Activated CD4-positive, alpha-beta T cell treated with anti-CD3 and anti-CD28 coated beads, Interleukin-2, amount 10 ng/mL, durations not matched to agents 24 days and 14 days (primary cell): ENCODE measurements around the gene NRM. TPM values are rescaled to one million over a fixed set of nuclear protein-coding genes. Genes with fewer than 3 reads are reported as not detected.
"Not testable (repeated sequence)": the region's sequence is repeated elsewhere in the genome, so short reads cannot be mapped to it uniquely, and the experiment has no call there.

ENCODE experiments used
- DNase-seq: peaks from one replicate; pipeline ENCODE4 v3.0.0; 2022
- H3K27ac Mint-ChIP-seq: one replicate; pipeline ENCODE4 v1.8.0; 2022; ENCODE audit warnings: mild to moderate bottlenecking, mixed read lengths
- H3K27me3 Mint-ChIP-seq: one replicate; pipeline ENCODE4 v1.8.0; 2022; ENCODE audit warnings: mixed read lengths
- H3K36me3 Mint-ChIP-seq: one replicate; pipeline ENCODE4 v1.8.0; 2022; ENCODE audit warnings: low read depth, mild to moderate bottlenecking, mixed read lengths
- H3K4me1 Mint-ChIP-seq: one replicate; pipeline ENCODE4 v1.8.0; 2021; ENCODE audit warnings: mixed read lengths
- H3K4me3 Mint-ChIP-seq: one replicate; pipeline ENCODE4 v1.8.0; 2022; ENCODE audit warnings: mild to moderate bottlenecking, moderate library complexity, mixed read lengths
- H3K9me3 Mint-ChIP-seq: one replicate; pipeline ENCODE4 v1.8.0; 2021; ENCODE audit warnings: mixed read lengths
- intact Hi-C: fragments of 100-400 bp; cut with micrococcal nuclease; formaldehyde crosslinking; loops from one replicate; pipeline ENCODE4 v1.15.1; 2023
- total RNA-seq: library from RNA; stranded (reverse); gene quantifications from 2 replicates; pipeline ENCODE4 v1.2.3, GENCODE V29; 2022

NRM gene
- total RNA-seq, 1 donor from 2014 or later, result 20.2 TPM

DNA sequence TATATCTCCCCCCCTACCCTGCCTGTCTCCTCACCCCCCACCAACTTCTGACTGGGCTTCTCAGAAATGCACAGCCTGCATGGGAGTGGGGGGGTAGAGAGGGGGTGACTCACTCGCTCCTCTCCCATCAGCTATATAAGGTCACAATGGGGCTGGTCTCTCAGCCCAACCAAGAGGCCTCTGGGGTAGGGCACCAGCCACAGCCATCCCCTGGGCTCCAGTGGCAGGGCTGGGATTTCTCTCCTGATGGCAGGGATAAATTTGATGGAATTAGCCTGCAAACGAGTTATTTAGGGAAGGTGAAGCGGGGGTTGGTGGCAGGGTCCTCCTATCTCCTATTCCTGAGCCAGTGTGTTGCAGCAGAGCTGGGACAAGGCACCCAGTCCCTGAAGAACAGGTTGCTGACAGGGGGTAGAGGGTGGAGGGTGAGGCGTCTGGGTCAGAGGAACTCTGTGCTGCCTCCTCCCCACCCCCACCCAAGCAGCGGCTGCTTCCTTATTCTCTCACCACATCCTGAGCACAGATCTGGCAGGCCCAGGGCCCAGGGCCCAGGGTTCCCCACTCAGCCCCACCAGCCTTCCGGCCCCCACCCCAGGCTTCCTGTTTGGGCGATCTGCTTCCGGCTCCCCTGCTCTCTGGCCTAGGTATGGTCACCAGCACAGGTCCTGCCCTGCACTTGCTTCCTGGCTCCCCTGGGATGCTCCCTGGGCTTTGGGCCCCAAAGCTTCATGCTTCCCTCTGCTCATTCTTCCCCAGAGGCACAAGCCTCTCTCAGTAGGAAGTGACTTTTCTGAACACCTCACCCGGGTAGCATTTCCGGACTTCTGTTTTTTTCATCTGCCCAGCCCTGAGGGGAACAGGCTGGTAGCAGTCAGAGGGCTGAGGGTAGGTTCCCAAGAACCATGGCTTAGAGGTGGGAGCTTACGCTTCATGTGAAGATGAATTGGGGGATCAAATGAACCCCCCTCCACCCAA lies 8.4 kb downstream of the NRM start:
- H3K27me3 Mint-ChIP-seq, result no peaks in the 10 kb centered on the region
- H3K4me1 Mint-ChIP-seq, result peaks cover 39% of the 10 kb centered on the region
- no peaks in the 10 kb centered on the region for H3K9me3 Mint-ChIP-seq
- intact Hi-C loops, result loop anchor here (1.0 to 10.0 kb wide), 8 partner anchors 35 to 812 kb away; partner anchors contain the start of genes MDC1, MICB, MRPS18B and PPP1R10
- peaks cover 83% of the 10 kb centered on the region for H3K36me3 Mint-ChIP-seq
- H3K4me3 Mint-ChIP-seq, result peak overlapping the region; percentile 94
- peak; percentile 96 for DNase-seq
- H3K27ac Mint-ChIP-seq, result peak overlapping the region; percentile 97

DNA sequence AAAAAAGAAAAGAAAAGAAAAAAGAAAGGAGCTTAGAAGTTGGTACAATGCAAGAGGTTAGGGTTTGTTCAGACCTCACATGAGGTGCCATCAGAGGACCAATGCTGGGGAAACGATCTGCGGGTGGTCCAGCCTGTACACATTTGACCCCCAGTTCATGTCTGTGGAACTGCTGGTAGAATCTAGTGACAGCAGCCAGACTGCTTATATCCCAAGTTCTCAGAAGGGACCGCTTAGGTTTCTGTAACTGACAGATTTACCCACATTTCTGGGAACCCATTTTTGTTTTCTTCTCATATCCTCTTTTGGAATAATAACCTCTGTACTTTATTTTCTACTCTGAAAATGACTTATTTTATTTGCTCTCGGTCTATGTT lies 9.0 kb downstream of the NRM start:
- DNase-seq, result peak; percentile 75
- H3K9me3 Mint-ChIP-seq, result no peaks in the 10 kb centered on the region
- H3K36me3 Mint-ChIP-seq, result peaks cover 90% of the 10 kb centered on the region
- no peaks in the 10 kb centered on the region for H3K27me3 Mint-ChIP-seq
- H3K4me1 Mint-ChIP-seq, result peaks cover 41% of the 10 kb centered on the region
- peak overlapping the region; percentile 97 for H3K27ac Mint-ChIP-seq
- H3K4me3 Mint-ChIP-seq, result peak overlapping the region; percentile 94
- intact Hi-C loops, result loop anchor here (1.0 to 10.0 kb wide), 8 partner anchors 36 to 813 kb away; partner anchors contain the start of genes MDC1, MICB, MRPS18B and PPP1R10

DNA sequence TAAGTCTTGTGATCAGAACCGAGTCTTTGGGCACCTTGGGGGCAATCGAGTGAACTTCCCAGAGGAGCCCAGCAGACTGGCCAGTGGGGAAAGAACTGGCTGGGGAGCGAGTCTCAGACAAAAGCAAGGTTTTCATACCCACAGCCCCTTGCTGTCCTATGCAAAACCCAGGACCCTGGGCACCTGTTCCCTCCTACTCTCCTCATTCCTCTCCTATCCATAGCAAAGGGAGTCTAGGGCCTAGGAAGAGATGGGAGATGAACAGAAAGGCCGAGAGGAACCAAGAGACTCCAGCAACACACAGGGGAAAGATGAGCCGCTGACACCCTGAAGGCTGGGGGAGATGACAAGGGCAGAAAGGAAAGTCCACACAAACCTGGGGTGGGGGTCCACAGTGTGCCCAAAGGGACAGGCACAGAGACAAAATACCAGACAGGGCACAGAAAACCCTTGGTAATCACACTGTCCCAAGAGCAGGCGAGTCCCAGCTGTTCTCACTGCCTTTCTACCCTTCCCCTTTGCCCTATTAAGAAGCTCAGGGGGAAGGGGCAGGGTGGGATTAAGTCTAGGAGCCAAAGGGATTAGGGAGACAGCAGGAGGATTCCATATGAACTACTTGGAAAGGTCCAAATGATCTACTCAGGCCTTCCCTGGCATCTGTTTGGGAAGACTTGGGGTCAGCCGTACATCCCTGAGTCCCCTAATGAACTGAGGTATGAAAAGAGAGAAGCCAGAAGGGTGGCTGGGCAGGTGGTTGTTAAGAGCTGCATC lies 10.8 kb downstream of the NRM start:
- Mint-ChIP-seq H3K36me3 (peaks cover 85% of the 10 kb centered on the region), H3K4me1 (peaks cover 40% of the 10 kb centered on the region), H3K4me3 (peak overlapping the region; percentile 94), H3K9me3 (no peaks in the 10 kb centered on the region), H3K27ac (peak overlapping the region; percentile 97), H3K27me3 (no peaks in the 10 kb centered on the region)
- peak; percentile 67 for DNase-seq
- intact Hi-C loops, result loop anchor here (1.0 to 10.0 kb wide), 6 partner anchors 42 to 815 kb away; partner anchors contain the start of genes HLA-E and MICB

GRCh38 chr6:30678964-30679726 lies 11.6 kb downstream of the NRM start:
- intact Hi-C loops, result loop anchor here (1.0 to 10.0 kb wide), 3 partner anchors 43 to 198 kb away; partner anchors contain the start of gene HLA-E
- peak; percentile 97 for DNase-seq
- Mint-ChIP-seq H3K4me3 (peak overlapping the region; percentile 94), H3K27ac (peak overlapping the region; percentile 97), H3K9me3 (no peaks in the 10 kb centered on the region), H3K4me1 (peaks cover 40% of the 10 kb centered on the region), H3K36me3 (peaks cover 79% of the 10 kb centered on the region), H3K27me3 (no peaks in the 10 kb centered on the region)

DNA sequence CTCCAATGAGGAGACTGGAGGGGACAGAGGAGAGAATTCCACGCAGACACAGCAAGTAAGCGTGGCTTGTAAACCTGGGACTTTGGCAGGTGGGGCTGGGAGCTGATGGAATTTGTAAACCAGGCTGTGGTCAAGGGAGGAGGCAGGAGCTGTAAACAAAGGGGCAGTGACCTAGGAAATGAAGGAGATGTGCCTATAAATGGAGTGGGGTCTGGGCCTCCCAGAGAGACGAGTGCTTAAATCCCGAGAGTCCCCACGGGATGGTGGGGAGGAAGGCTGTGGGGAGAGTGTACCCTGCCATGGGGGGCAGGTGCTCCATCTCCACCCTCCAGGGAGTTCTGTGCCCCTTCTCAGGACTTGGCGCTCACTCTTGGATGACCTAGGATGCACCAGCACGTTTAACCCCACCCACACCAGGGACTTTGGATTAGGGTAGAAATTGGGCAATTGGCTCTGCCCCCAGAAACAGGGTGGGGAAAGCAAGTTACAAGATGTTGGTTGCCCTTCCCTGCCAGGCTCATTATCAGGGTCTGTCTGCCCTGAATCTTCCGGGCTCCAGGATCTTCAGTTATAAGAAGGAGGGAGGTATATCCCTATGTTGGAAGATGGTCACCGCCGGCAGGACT lies 14.0 kb downstream of the NRM start:
- no peak overlapping the region for H3K4me3 Mint-ChIP-seq
- no peaks in the 10 kb centered on the region for H3K27me3 Mint-ChIP-seq
- H3K4me1 Mint-ChIP-seq, result peaks cover 38% of the 10 kb centered on the region
- H3K9me3 Mint-ChIP-seq, result no peaks in the 10 kb centered on the region
- peaks cover 56% of the 10 kb centered on the region for H3K36me3 Mint-ChIP-seq
- no peak for DNase-seq
- intact Hi-C loops, result loop anchor here (10.0 kb wide), 1 partner anchor 192 kb away; the partner anchor contains the start of gene HLA-E
- no peak overlapping the region for H3K27ac Mint-ChIP-seq

- Mint-ChIP-seq H3K27ac (peak within 1 kb of the TSS; percentile 54), H3K27me3 (no peaks in the 10 kb centered on the region), H3K4me1 (peaks cover 32% of the 10 kb centered on the region), H3K36me3 (peaks cover 41% of the 10 kb centered on the region), H3K4me3 (peak within 1 kb of the TSS; percentile 80), H3K9me3 (no peaks in the 10 kb centered on the region)
- intact Hi-C loops, result loop anchor here (1.0 to 10.0 kb wide), 3 partner anchors 25 to 188 kb away; partner anchors contain the start of genes C6orf136, HLA-E, MRPS18B and PPP1R10
- DNase-seq, result peak; percentile 97
Measured at GRCh38 chr6:30672445-30673253, 18.1 kb downstream of the NRM start, which contains the start of gene DHX16. Gene DHX16, minus strand, starts transcription at chr6:30673006. Its CDS starts 165 bp downstream, at chr6:30672841.

GRCh38 chr6:30670760-30671527 lies 19.8 kb downstream of the NRM start:
- no peaks in the 10 kb centered on the region for H3K27me3 Mint-ChIP-seq
- no peak overlapping the region for H3K27ac Mint-ChIP-seq
- H3K36me3 Mint-ChIP-seq, result peaks cover 34% of the 10 kb centered on the region
- intact Hi-C loops, result loop anchor here (10.0 kb wide), 1 partner anchor 186 kb away; the partner anchor contains the start of gene HLA-E
- peak overlapping the region; percentile 80 for H3K4me3 Mint-ChIP-seq
- DNase-seq, result no peak
- H3K4me1 Mint-ChIP-seq, result peaks cover 30% of the 10 kb centered on the region
- H3K9me3 Mint-ChIP-seq, result no peaks in the 10 kb centered on the region

DNA sequence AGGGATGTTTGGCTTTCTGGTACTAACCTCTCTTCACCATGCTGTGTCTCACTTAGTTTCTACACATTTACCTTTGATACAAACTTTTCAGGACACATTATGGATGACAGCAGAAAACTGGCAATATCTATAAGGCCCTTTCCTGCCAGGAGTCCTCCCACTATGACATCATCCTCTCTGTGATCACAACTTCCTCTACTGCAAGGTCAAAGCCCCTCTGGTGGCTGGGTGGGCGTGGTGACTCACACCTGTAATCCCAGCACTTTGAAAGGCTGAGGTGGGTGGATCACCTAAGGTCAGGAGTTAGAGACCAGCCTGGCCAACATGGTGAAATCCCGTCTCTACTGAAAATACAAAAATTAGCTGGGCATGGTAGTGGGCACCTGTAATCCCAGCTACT lies 24.5 kb downstream of the NRM start:
- H3K4me1 Mint-ChIP-seq, result peaks cover 21% of the 10 kb centered on the region

DNA sequence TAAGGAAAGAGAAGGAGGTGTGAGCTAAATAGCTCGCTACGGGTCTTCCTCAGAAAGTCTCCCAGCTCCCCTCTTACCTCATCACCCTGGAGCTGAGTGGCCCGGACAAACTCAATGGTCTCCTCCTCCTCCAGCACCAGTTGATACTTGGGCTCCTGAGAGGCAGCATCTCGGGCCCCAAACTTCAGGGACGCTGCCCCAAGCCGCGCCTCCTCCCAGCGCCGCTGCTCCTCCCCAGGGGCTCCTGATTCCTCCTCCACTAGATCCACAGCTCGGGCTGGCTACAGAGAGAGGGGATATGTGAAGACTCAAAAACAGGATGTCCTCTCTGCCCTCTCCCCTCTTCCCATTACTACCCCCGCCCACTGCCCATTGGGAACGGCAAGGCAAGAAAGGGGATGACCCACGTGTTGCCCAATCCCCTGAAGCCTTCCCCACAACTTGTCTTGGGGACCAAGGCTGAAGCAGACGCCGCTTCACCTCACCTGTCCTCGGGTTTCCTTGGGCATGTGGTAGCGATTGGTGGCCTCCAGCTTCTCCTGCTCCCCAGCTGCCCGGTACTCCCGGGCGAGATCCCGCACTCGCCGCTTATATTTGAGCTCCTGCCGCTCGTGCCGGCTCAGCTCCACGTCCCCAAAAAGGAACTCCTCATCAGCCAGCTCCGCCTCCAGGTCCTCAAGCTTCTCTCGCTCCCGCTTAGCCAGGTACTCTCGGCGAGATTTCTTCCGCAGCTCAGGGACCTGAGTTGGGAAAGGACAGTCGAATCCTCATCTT lies 25.6 kb downstream of the NRM start:
- DNase-seq, result no peak
- intact Hi-C loops, result no loop called here
- H3K4me1 Mint-ChIP-seq, result peaks cover 11% of the 10 kb centered on the region
- H3K9me3 Mint-ChIP-seq, result no peaks in the 10 kb centered on the region
- H3K27me3 Mint-ChIP-seq, result no peaks in the 10 kb centered on the region
- no peak overlapping the region for H3K27ac Mint-ChIP-seq
- no peak overlapping the region for H3K4me3 Mint-ChIP-seq
- peaks cover 53% of the 10 kb centered on the region for H3K36me3 Mint-ChIP-seq

More for the DNA sequence above, 24.5 kb downstream of the NRM start:
- Mint-ChIP-seq H3K27ac (peak overlapping the region; percentile 83), H3K36me3 (peaks cover 60% of the 10 kb centered on the region)
- not testable (repeated sequence) for DNase-seq, H3K27me3 Mint-ChIP-seq, H3K4me3 Mint-ChIP-seq, H3K9me3 Mint-ChIP-seq
- intact Hi-C loops, result loop anchor here (1.0 kb wide), 1 partner anchor 18 kb away; no protein-coding TSS in a partner anchor

DNA sequence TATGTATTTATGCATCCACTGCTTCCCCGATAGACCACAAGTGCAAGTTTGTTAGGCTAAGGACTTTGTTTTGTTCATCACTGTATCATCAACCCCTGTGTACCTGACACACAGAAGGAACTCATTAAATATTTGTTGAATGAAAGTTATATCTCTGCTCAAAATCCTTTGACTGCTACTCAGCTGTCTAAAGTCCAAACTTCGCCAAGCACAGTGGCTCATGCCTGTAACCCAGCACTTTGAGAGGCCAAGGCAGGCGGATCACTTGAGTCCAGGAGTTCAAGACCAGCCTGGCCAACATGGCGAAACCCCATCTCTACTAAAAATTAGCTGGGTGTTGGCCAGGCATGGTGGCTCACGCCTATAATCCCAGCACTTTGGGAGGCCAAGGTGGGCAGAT lies 32.9 kb downstream of the NRM start:
- H3K4me3 Mint-ChIP-seq, intact Hi-C loops, DNase-seq, H3K27me3 Mint-ChIP-seq, H3K4me1 Mint-ChIP-seq, H3K9me3 Mint-ChIP-seq, H3K27ac Mint-ChIP-seq: not testable (repeated sequence)
- H3K36me3 Mint-ChIP-seq, result peaks cover 69% of the 10 kb centered on the region

DNA sequence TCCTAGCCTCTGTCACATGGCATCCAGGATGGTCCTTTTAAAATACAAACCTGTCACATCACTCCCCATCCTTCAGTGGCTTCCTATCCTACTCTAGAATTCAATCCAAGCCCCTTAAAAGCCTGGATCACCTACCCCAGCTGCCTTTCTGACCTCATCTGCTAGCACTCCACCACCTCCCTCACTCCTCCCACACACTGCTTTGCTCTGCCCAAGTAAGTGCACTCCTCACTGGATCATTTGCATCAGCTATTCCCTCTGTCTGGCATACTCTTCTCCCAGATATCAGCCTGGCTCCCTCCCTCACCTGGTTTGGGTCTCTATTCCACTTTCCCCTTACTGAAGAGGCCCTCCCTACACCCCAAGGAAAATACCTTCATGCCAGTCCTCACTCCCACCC lies 33.3 kb downstream of the NRM start:
- no peaks in the 10 kb centered on the region for H3K27me3 Mint-ChIP-seq
- peaks cover 66% of the 10 kb centered on the region for H3K36me3 Mint-ChIP-seq
- DNase-seq, result no peak
- H3K27ac Mint-ChIP-seq, result no peak overlapping the region
- intact Hi-C loops, result no loop called here
- H3K4me3 Mint-ChIP-seq, result no peak overlapping the region
- no peaks in the 10 kb centered on the region for H3K9me3 Mint-ChIP-seq
- peaks cover 4% of the 10 kb centered on the region for H3K4me1 Mint-ChIP-seq
